ENCODE results near the gene GET3. TPM values are rescaled to one million over a fixed set of nuclear protein-coding genes. Genes with fewer than 3 reads are reported as not detected.
A peak's percentile ranks its signal among the peaks of the same experiment; 100 is the strongest.

The GET3 gene
- total and polyA plus RNA-seq, 2 of the 4 experiments (the other 2 are of a cell fraction): 129 to 152 TPM

DNA sequence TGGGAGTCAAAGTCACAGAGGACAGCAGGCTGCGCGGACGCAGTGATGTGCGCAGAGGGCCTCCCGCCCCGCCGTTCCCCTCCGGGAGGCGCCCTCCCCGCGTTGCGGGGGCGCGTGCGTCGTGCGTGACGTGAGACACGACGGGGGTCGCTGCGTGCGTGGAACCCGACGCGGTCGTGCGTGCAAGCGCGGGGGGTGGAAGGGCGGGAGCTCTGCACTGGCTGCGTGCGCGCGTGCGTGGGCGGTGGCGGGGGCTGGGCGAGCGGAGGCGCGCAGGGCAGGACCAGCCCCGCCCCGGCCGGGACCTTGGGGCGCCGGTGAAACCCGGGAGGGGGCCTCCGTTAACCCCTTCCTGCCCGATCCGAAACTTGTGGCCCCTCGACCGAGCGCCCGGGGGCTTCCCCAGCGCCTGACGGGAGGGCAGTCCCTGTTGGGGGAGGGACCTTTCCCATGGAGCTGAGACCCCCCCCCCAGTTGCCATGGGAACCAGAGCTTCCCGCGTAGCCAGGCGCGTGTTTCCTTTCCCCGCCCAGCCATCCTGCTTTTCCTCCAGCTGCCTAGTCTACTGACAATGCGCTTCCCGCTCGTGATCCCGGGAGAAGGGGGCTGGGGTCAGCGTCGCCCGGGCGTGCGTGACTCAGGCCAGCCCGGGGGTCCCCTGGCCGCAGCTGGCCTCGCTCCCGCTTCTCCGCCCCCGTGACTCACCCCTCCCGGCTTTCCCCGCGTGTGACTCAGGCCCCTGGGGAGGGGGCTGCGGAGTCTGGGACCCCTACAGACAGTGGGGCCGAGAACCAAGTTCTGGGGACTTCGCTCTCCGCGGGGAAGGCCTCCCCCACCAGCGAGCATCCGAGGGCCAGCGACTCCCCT lies 45.4 kb downstream of the GET3 start:
- peak overlapping the region; percentile 94; the same call in 2 of the 3 replicates for H2BK15ac ChIP-seq (ENCODE audit: low read depth, low read length)
- DNase-seq: peak; percentile 85
- peak overlapping the region; percentile 50 for H3K4me3 ChIP-seq (ENCODE audit: insufficient read depth, low read depth, low read length)
- H3K56ac ChIP-seq (ENCODE audit: extremely low read depth, insufficient read depth, low read length): peak overlapping the region; percentile 82
- intact Hi-C loops (cut with micrococcal nuclease): no loop called here
- H3K79me1 ChIP-seq (ENCODE audit: low read depth in 1 of 2, low read length in 2 of 2): peaks cover 0 to 39% of the 10 kb centered on the region in 2 experiments; a peak in 3 of 4 replicates
- POLR2A ChIA-PET (ENCODE audit: unreplicated experiment): interaction anchor here (0.6 to 1.6 kb wide), 2 partner anchors 9 to 82 kb away, joined by 3 to 11 read pairs; partner anchors contain the start of gene JUNB
- H2BK20ac ChIP-seq (ENCODE audit: low read depth, low read length): peak overlapping the region; percentile 91
- H3K4ac ChIP-seq (ENCODE audit: low read depth, low read length): peak overlapping the region; percentile 100
- H3K36me3 ChIP-seq (ENCODE audit: control insufficient read depth, insufficient read depth, low read length): no peaks in the 10 kb centered on the region
- TF ChIP-seq CTCF (conservative IDR thresholded peaks at IDR 0.05; ENCODE audit: low read depth, low read length): 0 out of 2 replicates have a peak, but pooled peaks have one; percentile 12
- peak; percentile 24; the same call in 1 of the 2 replicates for TF ChIP-seq POLR2A (IDR thresholded peaks at IDR 0.05; ENCODE audit: low read depth, low read length)
- 0 out of 2 replicates have a peak, but pooled peaks have one; percentile 12 for TF ChIP-seq NFE2L2 (IDR thresholded peaks at IDR 0.05; ENCODE audit: low read depth, low read length)
- TF ChIP-seq MAZ (IDR thresholded peaks at IDR 0.05; ENCODE audit: borderline replicate concordance, low read depth, low read length): peak; percentile 99
- peak; percentile 97 for TF ChIP-seq FOS (IDR thresholded peaks at IDR 0.05; ENCODE audit: low read depth, low read length)
- TF ChIP-seq MAFK (IDR thresholded peaks at IDR 0.05; ENCODE audit: low read depth, low read length): no peak
- no peak for TF ChIP-seq RCOR1 (IDR thresholded peaks at IDR 0.05; ENCODE audit: insufficient replicate concordance, low read length)
- TF ChIP-seq MXI1 (IDR thresholded peaks at IDR 0.05; ENCODE audit: borderline replicate concordance, low read depth, low read length): peak; percentile 73
- TF ChIP-seq CHD1 (IDR thresholded peaks at IDR 0.05; ENCODE audit: low read depth, low read length): 0 out of 2 replicates have a peak, but pooled peaks have one; percentile 12
- TF ChIP-seq, protein P1, sequence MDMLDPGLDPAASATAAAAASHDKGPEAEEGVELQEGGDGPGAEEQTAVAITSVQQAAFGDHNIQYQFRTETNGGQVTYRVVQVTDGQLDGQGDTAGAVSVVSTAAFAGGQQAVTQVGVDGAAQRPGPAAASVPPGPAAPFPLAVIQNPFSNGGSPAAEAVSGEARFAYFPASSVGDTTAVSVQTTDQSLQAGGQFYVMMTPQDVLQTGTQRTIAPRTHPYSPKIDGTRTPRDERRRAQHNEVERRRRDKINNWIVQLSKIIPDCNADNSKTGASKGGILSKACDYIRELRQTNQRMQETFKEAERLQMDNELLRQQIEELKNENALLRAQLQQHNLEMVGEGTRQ (IDR thresholded peaks at IDR 0.05; ENCODE audit: low read depth, low read length): peak; percentile 59
- TF ChIP-seq CEBPB (IDR thresholded peaks at IDR 0.05; ENCODE audit: low read depth, low read length): no peak
- TF ChIP-seq BHLHE40 (IDR thresholded peaks at IDR 0.05; ENCODE audit: low read depth, low read length): peak; percentile 83
- TF ChIP-seq SMC3 (IDR thresholded peaks at IDR 0.05; ENCODE audit: low read depth, low read length): no peak
- H3K4me2 ChIP-seq (ENCODE audit: low read depth, low read length): peak overlapping the region; percentile 96
- peak overlapping the region; percentile 92 for H3K23ac ChIP-seq (ENCODE audit: low read depth, low read length)
- H4K8ac ChIP-seq (ENCODE audit: low read depth in 2 of 2, low read length in 2 of 2): peak overlapping the region; percentile 92 to 98
- BruUV-seq (replicated peaks): no TSS peak
- H2AK5ac ChIP-seq (ENCODE audit: low read depth, low read length): peak overlapping the region; percentile 99
- 0% methylated on average over 11 of the region's 88 CpGs; no CpG with 5 or more reads in 1 of the 2 experiments for WGBS, 2 experiments (ENCODE audit: extremely low coverage in 2 of 2, insufficient read length in 1 of 2)
- H2AFZ ChIP-seq (replicated peaks; ENCODE audit: low read length, poor library complexity): peak overlapping the region; percentile 97
- no peaks in the 10 kb centered on the region for H3K9me3 ChIP-seq (ENCODE audit: control insufficient read depth, insufficient read depth, low read length)
- H3K27ac ChIP-seq (ENCODE audit: insufficient read depth, low read length): peak overlapping the region; percentile 89
- peak overlapping the region; percentile 98 for H2AK9ac ChIP-seq (replicated peaks; ENCODE audit: low read depth, low read length, poor library complexity)
- peak overlapping the region; percentile 99 for H3K18ac ChIP-seq (ENCODE audit: low read depth, low read length)
- peak overlapping the region; percentile 90 for H2BK120ac ChIP-seq (ENCODE audit: low read depth, low read length)
- peaks cover 3% of the 10 kb centered on the region; the same call in 1 of the 2 replicates for H4K20me1 ChIP-seq (ENCODE audit: insufficient read depth, low read length)
- no peaks in the 10 kb centered on the region for H3K27me3 ChIP-seq (ENCODE audit: control insufficient read depth, insufficient read depth, low read length)
- peak overlapping the region; percentile 97 for H4K91ac ChIP-seq (ENCODE audit: insufficient read depth, low read depth, low read length)
- H2BK5ac ChIP-seq (ENCODE audit: low read depth, low read length, poor library complexity, severe bottlenecking): peak overlapping the region; percentile 95
- CTCF ChIA-PET: interaction anchor here (1.0 to 1.4 kb wide), 3 partner anchors 13 to 65 kb away, joined by 3 to 5 read pairs (median 3); no protein-coding TSS in a partner anchor
- ATAC-seq (ENCODE audit: low read depth): peak; percentile 62
- dilution Hi-C loops (cut with HindIII; ENCODE audit: low sequenced_read_pairs, unreplicated experiment): no loop called here
- in situ Hi-C loops (cut with MboI; ENCODE audit: low sequenced_read_pairs): loop anchor here (25.0 kb wide), 1 partner anchor 1055 kb away; no protein-coding TSS in a partner anchor
- peak overlapping the region; percentile 99 for H3K14ac ChIP-seq (replicated peaks; ENCODE audit: low read depth, low read length)
- peaks cover 49% of the 10 kb centered on the region for H3K4me1 ChIP-seq (ENCODE audit: control insufficient read depth, insufficient read depth, low read length)
- H3K9ac ChIP-seq (ENCODE audit: low read depth, low read length): peak overlapping the region; percentile 79
- peak overlapping the region; percentile 96 for H4K5ac ChIP-seq (ENCODE audit: low read depth, low read length)
- peaks cover 36% of the 10 kb centered on the region for H3K9me1 ChIP-seq (ENCODE audit: insufficient read depth, low read length)
